HepG2 (cell line): ENCODE results near the gene DPT. TPM values are rescaled to one million over a fixed set of nuclear protein-coding genes. Genes with fewer than 3 reads are reported as not detected.

ENCODE experiments used
- EP300 ChIP-seq, 3 experiments: sonication (generic) in 1 of 3; formaldehyde crosslinking in 1 of 3; IDR thresholded peaks; 2 replicates each; pipeline versions ENCODE4 v1.5.1 to v1.6.1; 2011 to 2020; ENCODE audit warnings: low read depth in 2 of 3, low read length in 2 of 3, borderline replicate concordance in 1 of 3, improper control_type of control experiment in 1 of 3, mild to moderate bottlenecking in 1 of 3, missing genetic modification reagents in 1 of 3, moderate library complexity in 1 of 3
- FOXA1 ChIP-seq, 2 experiments: fragments of 450-650 bp in 1 of 2; sonication (generic) in 1 of 2; formaldehyde crosslinking in 1 of 2; IDR thresholded peaks; 2 replicates each; pipeline versions ENCODE4 v1.4.0 to v1.6.1; 2016 to 2020; ENCODE audit warnings: missing genetic modification reagents in 1 of 2
- HDAC1 ChIP-seq: sonication (generic); formaldehyde crosslinking; IDR thresholded peaks from 2 replicates; pipeline ENCODE4 v1.5.1; 2020; ENCODE audit warnings: mild to moderate bottlenecking, missing genetic modification reagents
- HNF4G ChIP-seq, 2 experiments: sonication (generic) in 1 of 2; formaldehyde crosslinking in 1 of 2; IDR thresholded peaks; 2 replicates each; pipeline versions ENCODE4 v1.4.0 to v1.6.1; 2011 to 2020; ENCODE audit warnings: borderline replicate concordance in 2 of 2, low read depth in 2 of 2, mild to moderate bottlenecking in 2 of 2, low read length in 1 of 2, missing genetic modification reagents in 1 of 2, moderate library complexity in 1 of 2
- IRF2 ChIP-seq: IDR thresholded peaks from 2 replicates; pipeline ENCODE4 v1.6.1; 2018; ENCODE audit warnings: missing genetic modification reagents, missing compliant biosample characterization
- MBNL3 ChIP-seq: fragments of 250-450 bp; sonication (Bioruptor Pico); conservative IDR thresholded peaks from 2 replicates; pipeline ENCODE4 v1.8.0; 2022; ENCODE audit warnings: mild to moderate bottlenecking, inconsistent platforms
- MEIS2 ChIP-seq: sonication (generic); formaldehyde crosslinking; IDR thresholded peaks from 2 replicates; pipeline ENCODE4 v1.9.0; 2021; ENCODE audit warnings: mild to moderate bottlenecking, missing genetic modification reagents
- NCOA2 ChIP-seq: sonication (generic); formaldehyde crosslinking; IDR thresholded peaks from 2 replicates; pipeline ENCODE4 v1.8.0; 2022; ENCODE audit warnings: inconsistent platforms
- RAD21 ChIP-seq: fragments of 450-650 bp; formaldehyde crosslinking; IDR thresholded peaks from 2 replicates; pipeline ENCODE4 v1.5.0; 2020; ENCODE audit warnings: mild to moderate bottlenecking
- RELA ChIP-seq: sonication (generic); formaldehyde crosslinking; IDR thresholded peaks from 2 replicates; pipeline ENCODE4 v1.4.0; 2020; ENCODE audit warnings: missing genetic modification reagents
- THYN1 ChIP-seq: sonication (generic); formaldehyde crosslinking; IDR thresholded peaks from 2 replicates; pipeline ENCODE4 v1.8.1; 2023; ENCODE audit warnings: low read depth, mild to moderate bottlenecking, moderate library complexity, missing genetic modification reagents, borderline replicate concordance
- ZFP36 ChIP-seq: fragments of 150-350 bp; IDR thresholded peaks from 2 replicates; pipeline ENCODE4 v1.6.1; 2018; ENCODE audit warnings: borderline replicate concordance, low read length, low read depth; ENCODE audit not compliant: partially characterized antibody
- ZMYM4 ChIP-seq: sonication (generic); formaldehyde crosslinking; IDR thresholded peaks from 2 replicates; pipeline ENCODE4 v1.8.1; 2023; ENCODE audit warnings: mild to moderate bottlenecking, missing genetic modification reagents
- ZNF17 ChIP-seq: sonication (generic); formaldehyde crosslinking; IDR thresholded peaks from 2 replicates; pipeline ENCODE4 v1.5.0; 2020; ENCODE audit warnings: mild to moderate bottlenecking, missing genetic modification reagents
- ZNF746 ChIP-seq: sonication (generic); formaldehyde crosslinking; IDR thresholded peaks from 2 replicates; pipeline ENCODE4 v1.8.0; 2022; ENCODE audit warnings: mild to moderate bottlenecking, missing genetic modification reagents
- ZNF790 ChIP-seq: sonication (generic); formaldehyde crosslinking; IDR thresholded peaks from 2 replicates; pipeline ENCODE4 v1.8.0; 2022; ENCODE audit warnings: missing genetic modification reagents, mild to moderate bottlenecking, borderline replicate concordance
- ZNF850 ChIP-seq: sonication (generic); formaldehyde crosslinking; conservative IDR thresholded peaks from 2 replicates; pipeline ENCODE4 v1.9.0; 2021; ENCODE audit warnings: mild to moderate bottlenecking, missing genetic modification reagents
- ZSCAN20 ChIP-seq: sonication (generic); formaldehyde crosslinking; IDR thresholded peaks from 2 replicates; pipeline ENCODE4 v1.4.0; 2020; ENCODE audit warnings: missing genetic modification reagents, mild to moderate bottlenecking, borderline replicate concordance
- polyA plus RNA-seq, 8 experiments: library from polyadenylated mRNA; depleted of rRNA in 3 of 8; stranded (reverse) in 7 of 8; unstranded in 1 of 8; fragments of >200 nt; fragmentation: Illumina TruSeq in 4 of 8; extraction: Trizol in 4 of 8; gene quantifications; 2 replicates each; pipeline versions ENCODE4 v1.2.1 to v1.2.3, GENCODE V29; 2011 to 2016; ENCODE audit warnings: low read depth in 4 of 8, missing spikeins in 1 of 8, mixed read lengths in 1 of 8; ENCODE audit not compliant: insufficient read depth in 1 of 8
- total RNA-seq, 5 experiments: library from RNA; depleted of rRNA; stranded (reverse); fragments of >200 nt; fragmentation: Illumina TruSeq; extraction: Trizol; gene quantifications; 2 replicates each; pipeline ENCODE4 v1.2.3, GENCODE V29; 2016; ENCODE audit warnings: low read depth in 1 of 5
- TF ChIP-seq, protein P1 (sequence below): IDR thresholded peaks from 2 replicates; pipeline ENCODE4 v1.6.1; 2016; ENCODE audit warnings: missing compliant biosample characterization, missing genetic modification reagents, borderline replicate concordance
- TF ChIP-seq, protein P2 (sequence below): sonication (generic); formaldehyde crosslinking; IDR thresholded peaks from 2 replicates; pipeline ENCODE4 v1.8.1; 2022; ENCODE audit warnings: mild to moderate bottlenecking, missing genetic modification reagents
- TF ChIP-seq, protein P3 (sequence below): sonication (generic); formaldehyde crosslinking; IDR thresholded peaks from 2 replicates; pipeline ENCODE4 v1.5.0; 2020; ENCODE audit warnings: mild to moderate bottlenecking, missing genetic modification reagents, borderline replicate concordance
- TF ChIP-seq, protein P4 (sequence below): sonication (generic); formaldehyde crosslinking; IDR thresholded peaks from 2 replicates; pipeline ENCODE4 v1.4.0; 2020; ENCODE audit warnings: mild to moderate bottlenecking, missing genetic modification reagents

The DPT gene
- total and polyA plus RNA-seq, 2 of the 13 experiments (the other 11 are each of a cell fraction or from before 2014, with no cell fraction given): 0.04 TPM; not detected in 1

DNA sequence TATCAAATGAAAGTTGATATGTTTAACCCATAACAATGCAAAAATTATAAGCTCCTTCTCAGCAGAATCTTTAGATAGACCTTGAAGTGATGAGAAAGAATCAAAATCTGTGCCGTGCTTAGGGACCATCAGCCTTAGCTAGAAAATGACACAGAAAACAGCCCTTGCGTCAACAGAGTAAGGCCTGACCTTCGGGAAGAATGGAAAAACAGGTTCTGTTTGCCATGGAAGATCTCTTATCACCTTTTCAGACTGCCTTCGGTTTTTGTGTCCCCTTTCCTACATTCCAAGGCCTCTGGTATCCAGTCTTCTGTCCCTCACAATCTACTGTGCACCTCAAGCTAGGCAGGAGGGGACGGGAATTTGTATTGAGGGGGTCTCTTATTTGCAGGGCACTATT lies 37.6 kb upstream of the DPT start (continued):
- TF ChIP-seq EP300 (IDR thresholded peaks at IDR 0.05; ENCODE audit: low read depth in 2 of 2, low read length in 2 of 2) (peak in 1 of 2 experiments; percentile 57; a peak in 1 of 4 replicates), EP300 (CRISPR knock-in tag; IDR thresholded peaks at IDR 0.05; ENCODE audit: borderline replicate concordance) (no peak), HDAC1 (CRISPR knock-in tag) (peak; percentile 54), MBNL3 (CRISPR knock-in tag) (no peak), ZNF790 (CRISPR knock-in tag) (no peak), ZSCAN20 (no peak), ZMYM4 (peak; percentile 84), MEIS2 (CRISPR knock-in tag) (peak; percentile 49; the same call in 1 of the 2 replicates), THYN1 (CRISPR knock-in tag) (no peak), ZFP36 (no peak), FOXA1 (IDR thresholded peaks at IDR 0.05) (no peak), FOXA1 (CRISPR knock-in tag; IDR thresholded peaks at IDR 0.05) (peak; percentile 62), ZNF850 (CRISPR knock-in tag) (no peak), RELA (CRISPR knock-in tag) (no peak), ZNF746 (CRISPR knock-in tag) (no peak), RAD21 (no peak), IRF2 (CRISPR knock-in tag) (peak; percentile 66; the same call in 1 of the 2 replicates), NCOA2 (CRISPR knock-in tag) (peak; percentile 28; the same call in 1 of the 2 replicates), HNF4G (IDR thresholded peaks at IDR 0.05; ENCODE audit: borderline replicate concordance, low read depth, low read length) (no peak), HNF4G (CRISPR knock-in tag; IDR thresholded peaks at IDR 0.05; ENCODE audit: borderline replicate concordance, low read depth) (no peak), ZNF17 (CRISPR knock-in tag) (no peak)
- TF ChIP-seq, protein P1, sequence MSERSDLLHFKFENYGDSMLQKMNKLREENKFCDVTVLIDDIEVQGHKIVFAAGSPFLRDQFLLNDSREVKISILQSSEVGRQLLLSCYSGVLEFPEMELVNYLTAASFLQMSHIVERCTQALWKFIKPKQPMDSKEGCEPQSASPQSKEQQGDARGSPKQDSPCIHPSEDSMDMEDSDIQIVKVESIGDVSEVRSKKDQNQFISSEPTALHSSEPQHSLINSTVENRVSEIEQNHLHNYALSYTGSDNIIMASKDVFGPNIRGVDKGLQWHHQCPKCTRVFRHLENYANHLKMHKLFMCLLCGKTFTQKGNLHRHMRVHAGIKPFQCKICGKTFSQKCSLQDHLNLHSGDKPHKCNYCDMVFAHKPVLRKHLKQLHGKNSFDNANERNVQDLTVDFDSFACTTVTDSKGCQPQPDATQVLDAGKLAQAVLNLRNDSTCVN (CRISPR knock-in tag): no peak
- TF ChIP-seq, protein P2, sequence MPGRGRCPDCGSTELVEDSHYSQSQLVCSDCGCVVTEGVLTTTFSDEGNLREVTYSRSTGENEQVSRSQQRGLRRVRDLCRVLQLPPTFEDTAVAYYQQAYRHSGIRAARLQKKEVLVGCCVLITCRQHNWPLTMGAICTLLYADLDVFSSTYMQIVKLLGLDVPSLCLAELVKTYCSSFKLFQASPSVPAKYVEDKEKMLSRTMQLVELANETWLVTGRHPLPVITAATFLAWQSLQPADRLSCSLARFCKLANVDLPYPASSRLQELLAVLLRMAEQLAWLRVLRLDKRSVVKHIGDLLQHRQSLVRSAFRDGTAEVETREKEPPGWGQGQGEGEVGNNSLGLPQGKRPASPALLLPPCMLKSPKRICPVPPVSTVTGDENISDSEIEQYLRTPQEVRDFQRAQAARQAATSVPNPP: no peak
- TF ChIP-seq, protein P3, sequence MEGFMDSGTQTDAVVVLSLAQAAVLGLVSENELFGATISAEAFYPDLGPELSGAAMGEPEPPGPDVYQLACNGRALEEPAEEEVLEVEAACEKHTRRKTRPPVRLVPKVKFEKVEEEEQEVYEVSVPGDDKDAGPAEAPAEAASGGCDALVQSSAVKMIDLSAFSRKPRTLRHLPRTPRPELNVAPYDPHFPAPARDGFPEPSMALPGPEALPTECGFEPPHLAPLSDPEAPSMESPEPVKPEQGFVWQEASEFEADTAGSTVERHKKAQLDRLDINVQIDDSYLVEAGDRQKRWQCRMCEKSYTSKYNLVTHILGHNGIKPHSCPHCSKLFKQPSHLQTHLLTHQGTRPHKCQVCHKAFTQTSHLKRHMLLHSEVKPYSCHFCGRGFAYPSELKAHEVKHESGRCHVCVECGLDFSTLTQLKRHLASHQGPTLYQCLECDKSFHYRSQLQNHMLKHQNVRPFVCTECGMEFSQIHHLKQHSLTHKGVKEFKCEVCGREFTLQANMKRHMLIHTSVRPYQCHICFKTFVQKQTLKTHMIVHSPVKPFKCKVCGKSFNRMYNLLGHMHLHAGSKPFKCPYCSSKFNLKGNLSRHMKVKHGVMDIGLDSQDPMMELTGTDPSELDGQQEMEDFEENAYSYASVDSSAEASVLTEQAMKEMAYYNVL (CRISPR knock-in tag): peak; percentile 49; the same call in 1 of the 2 replicates
- TF ChIP-seq, protein P4, sequence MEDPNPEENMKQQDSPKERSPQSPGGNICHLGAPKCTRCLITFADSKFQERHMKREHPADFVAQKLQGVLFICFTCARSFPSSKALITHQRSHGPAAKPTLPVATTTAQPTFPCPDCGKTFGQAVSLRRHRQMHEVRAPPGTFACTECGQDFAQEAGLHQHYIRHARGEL: no peak
